RWPE2 (cell line): ENCODE data around the gene PRSS27.

Experiments
- ATAC-seq: fragments of 200-7000 bp; cut with Tn5 transposase; 3 replicates; pipeline ENCODE4 v1.9.1; 2021; ENCODE audit warnings: low read depth
- DNase-seq: peaks from one replicate; pipeline ENCODE4 v3.0.0-alpha.2; 2020; ENCODE audit warnings: low spot score
- H3K27ac ChIP-seq: fragments of 450-650 bp; 2 replicates; pipeline ENCODE4 v1.5.1; 2017; ENCODE audit warnings: mild to moderate bottlenecking; ENCODE audit not compliant: poor library complexity, severe bottlenecking
- H3K27me3 ChIP-seq: fragments of 250-450 bp; sonication (Bioruptor Pico); 2 replicates; pipeline ENCODE4 v1.5.1; 2021; ENCODE audit warnings: mild to moderate bottlenecking, moderate library complexity; ENCODE audit not compliant: insufficient read depth, poor library complexity, severe bottlenecking
- H3K36me3 ChIP-seq: fragments of 250-450 bp; sonication (Bioruptor Pico); 2 replicates; pipeline ENCODE4 v1.5.1; 2020; ENCODE audit warnings: low read depth, mild to moderate bottlenecking, moderate library complexity
- H3K4me1 ChIP-seq: fragments of 250-450 bp; sonication (Bioruptor Pico); 2 replicates; pipeline ENCODE4 v1.5.1; 2021; ENCODE audit warnings: mild to moderate bottlenecking, moderate library complexity; ENCODE audit not compliant: insufficient read depth, poor library complexity, severe bottlenecking
- H3K4me3 ChIP-seq: fragments of 250-450 bp; sonication (Bioruptor Pico); 2 replicates; pipeline ENCODE4 v1.5.1; 2021; ENCODE audit warnings: mild to moderate bottlenecking, moderate library complexity; ENCODE audit not compliant: severe bottlenecking
- H3K9me3 ChIP-seq: fragments of 250-450 bp; sonication (Bioruptor Pico); 2 replicates; pipeline ENCODE4 v1.5.1; 2021; ENCODE audit warnings: mild to moderate bottlenecking, moderate library complexity; ENCODE audit not compliant: severe bottlenecking
- CTCF ChIP-seq: fragments of 450-650 bp; IDR thresholded peaks from one replicate; pipeline ENCODE4 v1.5.1; 2017; ENCODE audit warnings: mild to moderate bottlenecking, moderate library complexity; ENCODE audit not compliant: poor library complexity, severe bottlenecking

PRSS27 gene

GRCh38 chr16:2745961-2746360 is 25.9 kb upstream of the PRSS27 start:
- H3K9me3 ChIP-seq: no peaks in the 10 kb centered on the region
- H3K27me3 ChIP-seq: no peaks in the 10 kb centered on the region
- TF ChIP-seq CTCF: no peak
- ATAC-seq: no peak
- H3K27ac ChIP-seq: no peak overlapping the region
- H3K36me3 ChIP-seq: no peaks in the 10 kb centered on the region
- H3K4me3 ChIP-seq: no peak overlapping the region
- no peaks in the 10 kb centered on the region for H3K4me1 ChIP-seq
- DNase-seq: no peak

DNA sequence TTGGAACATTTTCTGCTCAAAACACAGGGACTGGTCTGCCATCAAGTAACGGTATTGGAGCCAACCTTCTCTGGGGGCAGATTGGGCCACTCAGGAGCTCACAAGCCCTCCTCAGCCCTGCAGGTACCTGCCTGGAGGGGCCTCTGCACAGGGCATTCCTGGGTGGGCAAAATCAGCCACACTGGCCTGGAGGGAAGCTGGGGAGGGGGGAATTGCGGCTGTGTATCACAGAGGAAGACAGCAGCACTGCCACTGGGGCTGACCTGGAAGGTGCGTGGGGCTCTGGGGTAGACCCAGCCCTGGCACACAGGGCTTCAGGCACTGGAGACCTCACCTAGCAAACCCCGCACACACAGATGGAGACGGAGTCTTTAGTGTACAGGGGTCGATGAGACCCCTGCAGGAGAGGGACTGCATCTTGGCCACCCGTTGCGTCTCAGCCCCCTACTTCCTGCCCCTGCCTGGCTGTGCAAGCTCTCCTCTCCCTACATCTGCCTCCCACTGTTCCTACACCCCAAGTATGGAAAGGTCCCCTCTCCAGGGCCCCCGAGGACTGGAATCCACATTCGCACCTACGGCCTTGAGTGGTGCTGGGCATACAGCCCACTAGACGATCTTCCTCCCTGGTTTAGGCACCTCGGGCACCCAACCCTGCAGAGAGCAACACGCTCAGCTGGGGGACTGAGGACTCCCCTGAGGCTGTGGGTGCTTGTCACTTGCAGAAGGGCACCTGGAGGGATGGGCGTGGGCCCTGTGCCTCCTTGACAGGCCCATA is 25.3 kb upstream of the PRSS27 start:
- TF ChIP-seq CTCF: no peak
- DNase-seq: no peak
- Histone ChIP-seq H3K9me3 (no peaks in the 10 kb centered on the region), H3K27me3 (no peaks in the 10 kb centered on the region), H3K36me3 (no peaks in the 10 kb centered on the region), H3K27ac (no peak overlapping the region), H3K4me1 (no peaks in the 10 kb centered on the region), H3K4me3 (no peak overlapping the region)
- no peak for ATAC-seq

- no peak for TF ChIP-seq CTCF
- H3K36me3 ChIP-seq: no peaks in the 10 kb centered on the region
- H3K4me3 ChIP-seq: no peak overlapping the region
- no peaks in the 10 kb centered on the region for H3K4me1 ChIP-seq
- H3K9me3 ChIP-seq: no peaks in the 10 kb centered on the region
- ATAC-seq (no peak), DNase-seq (no peak)
- H3K27ac ChIP-seq: no peak overlapping the region
- H3K27me3 ChIP-seq: no peaks in the 10 kb centered on the region
These were observed 24.7 kb upstream of the PRSS27 start for GRCh38 chr16:2744711-2745110.

- TF ChIP-seq CTCF: no peak
These were observed 23.2 kb upstream of the PRSS27 start for GRCh38 chr16:2743007-2743810.

More at GRCh38 chr16:2743007-2743810, 23.2 kb upstream of the PRSS27 start:
- Histone ChIP-seq H3K4me1 (no peaks in the 10 kb centered on the region), H3K9me3 (no peaks in the 10 kb centered on the region), H3K27me3 (no peaks in the 10 kb centered on the region), H3K36me3 (no peaks in the 10 kb centered on the region), H3K27ac (no peak overlapping the region), H3K4me3 (no peak overlapping the region)
- DNase-seq (no peak), ATAC-seq (no peak)
